ENCODE data around the gene TMEM258. TPM values are rescaled to one million over a fixed set of nuclear protein-coding genes. Genes with fewer than 3 reads are reported as not detected.

Gene TMEM258
- total and polyA plus RNA-seq, 2 donors (not counting 3 experiments of a cell fraction or from before 2014, with no cell fraction given), result 140 to 534 TPM

DNA sequence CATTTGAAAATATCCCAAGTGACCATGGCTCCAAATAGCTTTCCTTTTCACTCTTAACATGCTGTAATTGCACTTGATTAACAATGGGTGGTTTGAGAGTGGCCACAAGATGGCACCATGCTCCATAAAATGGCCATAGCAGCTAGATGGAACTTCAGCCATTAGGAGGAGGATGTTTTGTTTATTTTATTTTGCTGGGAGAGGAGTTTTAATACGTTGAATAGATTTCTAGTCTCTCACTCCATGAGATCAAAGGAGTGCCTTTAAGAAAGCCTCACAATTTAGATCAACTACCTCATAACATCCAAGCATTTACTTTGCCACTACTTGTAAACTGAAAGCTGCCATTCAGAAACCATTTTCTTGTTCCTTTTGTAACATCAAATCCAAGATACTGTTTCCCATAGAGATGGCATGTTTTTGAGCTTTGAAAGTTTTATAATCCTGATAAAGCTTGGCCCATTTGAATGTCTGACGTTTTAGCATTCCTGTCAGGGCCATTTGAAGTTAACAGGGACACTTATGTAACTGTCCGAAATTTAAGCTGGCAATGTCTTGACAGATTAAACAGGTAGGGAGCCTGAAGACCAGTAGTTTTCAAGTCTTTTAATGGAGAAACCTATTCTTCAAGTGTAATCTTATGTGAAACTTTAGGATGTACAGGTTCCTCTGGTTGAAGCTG lies 5.0 kb upstream of the TMEM258 start:
- ChIA-PET CTCF (interaction anchor here (0.6 to 4.4 kb wide), 54 partner anchors 8 to 563 kb away, joined by 3 to 134 read pairs (median 5); partner anchors contain the start of genes FADS1, FADS2 and FADS3), POLR2A (interaction anchor here (0.5 to 1.5 kb wide), 6 partner anchors 18 to 165 kb away, joined by 3 to 5 read pairs (median 4); partner anchors contain the start of gene FADS1)
- Histone ChIP-seq H2AFZ (ENCODE audit: low read depth, low read length) (no peak overlapping the region), H3K4me3 (replicated peaks in 1 of 3; ENCODE audit: insufficient read depth in 1 of 3, low read depth in 1 of 3, low read length in 3 of 3) (no peak overlapping the region), H3K4me2 (ENCODE audit: insufficient read depth, low read length) (peak overlapping the region; percentile 23), H4K20me1 (replicated peaks; ENCODE audit: control insufficient read depth, extremely low read depth, insufficient read depth, low read length) (no peaks in the 10 kb centered on the region), H3K27me3 (ENCODE audit: control insufficient read depth in 2 of 2, insufficient read depth in 2 of 2, low read length in 2 of 2) (no peaks in the 10 kb centered on the region), H3K27ac (ENCODE audit: insufficient read depth, low read depth, low read length) (peak overlapping the region; percentile 44), H3K9ac (replicated peaks; ENCODE audit: extremely low read depth, insufficient read depth, low read length) (no peak overlapping the region), H3K36me3 (ENCODE audit: control insufficient read depth in 2 of 2, extremely low read depth in 1 of 2, insufficient read depth in 2 of 2, low read length in 2 of 2) (peaks cover 3 to 9% of the 10 kb centered on the region in 2 experiments), H3K79me2 (ENCODE audit: control insufficient read depth, insufficient read depth, low read length) (peaks cover 53% of the 10 kb centered on the region), H3K9me1 (replicated peaks; ENCODE audit: control insufficient read depth, extremely low read depth, insufficient read depth, low read length) (no peaks in the 10 kb centered on the region), H3K4me1 (ENCODE audit: control insufficient read depth, extremely low read depth, insufficient read depth, low read length) (peaks cover 19% of the 10 kb centered on the region), H3K9me3 (replicated peaks; ENCODE audit: control insufficient read depth, insufficient read depth, low read length) (no peaks in the 10 kb centered on the region)
- DNase-seq (ENCODE audit: low read depth, low spot score) (peak; percentile 91), FAIRE-seq (peak; percentile 95)
- dilution Hi-C loops (cut with MboI; ENCODE audit: extremely low pct_ligation_motif_present, low sequenced_read_pairs) (no loop called here), intact Hi-C loops (cut with micrococcal nuclease) (loop anchor here (1.0 to 2.0 kb wide), 6 partner anchors 18 to 311 kb away; no protein-coding TSS in a partner anchor)
- BruUV-seq (replicated peaks), result no TSS peak
- TF ChIP-seq MYC (IDR thresholded peaks at IDR 0.05; ENCODE audit: low read depth, low read length), result no peak
- no peak for TF ChIP-seq POLR2A (IDR thresholded peaks at IDR 0.05; ENCODE audit: low read depth, low read length)
- TF ChIP-seq, protein P1, sequence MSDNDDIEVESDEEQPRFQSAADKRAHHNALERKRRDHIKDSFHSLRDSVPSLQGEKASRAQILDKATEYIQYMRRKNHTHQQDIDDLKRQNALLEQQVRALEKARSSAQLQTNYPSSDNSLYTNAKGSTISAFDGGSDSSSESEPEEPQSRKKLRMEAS (IDR thresholded peaks at IDR 0.05; ENCODE audit: insufficient read depth, insufficient read length), result peak; percentile 10
- no peak for TF ChIP-seq JUN (IDR thresholded peaks at IDR 0.05; ENCODE audit: borderline replicate concordance, insufficient read depth, insufficient read length, low read depth)
- TF ChIP-seq GATA2 (IDR thresholded peaks at IDR 0.05; ENCODE audit: insufficient read depth, insufficient read length, low read depth, low read length), result no peak
- no peak for TF ChIP-seq EZH2 (IDR thresholded peaks at IDR 0.05; ENCODE audit: borderline replicate concordance, low read depth, low read length, severe bottlenecking)
- TF ChIP-seq, protein P2, sequence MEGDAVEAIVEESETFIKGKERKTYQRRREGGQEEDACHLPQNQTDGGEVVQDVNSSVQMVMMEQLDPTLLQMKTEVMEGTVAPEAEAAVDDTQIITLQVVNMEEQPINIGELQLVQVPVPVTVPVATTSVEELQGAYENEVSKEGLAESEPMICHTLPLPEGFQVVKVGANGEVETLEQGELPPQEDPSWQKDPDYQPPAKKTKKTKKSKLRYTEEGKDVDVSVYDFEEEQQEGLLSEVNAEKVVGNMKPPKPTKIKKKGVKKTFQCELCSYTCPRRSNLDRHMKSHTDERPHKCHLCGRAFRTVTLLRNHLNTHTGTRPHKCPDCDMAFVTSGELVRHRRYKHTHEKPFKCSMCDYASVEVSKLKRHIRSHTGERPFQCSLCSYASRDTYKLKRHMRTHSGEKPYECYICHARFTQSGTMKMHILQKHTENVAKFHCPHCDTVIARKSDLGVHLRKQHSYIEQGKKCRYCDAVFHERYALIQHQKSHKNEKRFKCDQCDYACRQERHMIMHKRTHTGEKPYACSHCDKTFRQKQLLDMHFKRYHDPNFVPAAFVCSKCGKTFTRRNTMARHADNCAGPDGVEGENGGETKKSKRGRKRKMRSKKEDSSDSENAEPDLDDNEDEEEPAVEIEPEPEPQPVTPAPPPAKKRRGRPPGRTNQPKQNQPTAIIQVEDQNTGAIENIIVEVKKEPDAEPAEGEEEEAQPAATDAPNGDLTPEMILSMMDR (IDR thresholded peaks at IDR 0.05; ENCODE audit: extremely low read depth in 1 of 2, insufficient read depth in 1 of 2, low read depth in 1 of 2, low read length in 2 of 2), result peak; percentile 58 to 75
- no peak for TF ChIP-seq FOS (IDR thresholded peaks at IDR 0.05; ENCODE audit: borderline replicate concordance, insufficient read depth, low read length)
